Activated CD4-positive, alpha-beta T cell treated with anti-CD3 and anti-CD28 coated beads, Interleukin-2, amount 10 ng/mL, durations not matched to agents 24 days and 14 days (primary cell): Measurements from ENCODE around the gene RANBP6. TPM values are rescaled to one million over a fixed set of nuclear protein-coding genes. Genes with fewer than 3 reads are reported as not detected.
"Not testable (repeated sequence)": the region's sequence is repeated elsewhere in the genome, so short reads cannot be mapped to it uniquely, and the experiment has no call there.

Experiments
- DNase-seq: peaks from one replicate; pipeline ENCODE4 v3.0.0; 2022
- H3K27ac Mint-ChIP-seq: one replicate; pipeline ENCODE4 v1.8.0; 2022; ENCODE audit warnings: mild to moderate bottlenecking, mixed read lengths
- H3K27me3 Mint-ChIP-seq: one replicate; pipeline ENCODE4 v1.8.0; 2022; ENCODE audit warnings: mixed read lengths
- H3K36me3 Mint-ChIP-seq: one replicate; pipeline ENCODE4 v1.8.0; 2022; ENCODE audit warnings: low read depth, mild to moderate bottlenecking, mixed read lengths
- H3K4me1 Mint-ChIP-seq: one replicate; pipeline ENCODE4 v1.8.0; 2021; ENCODE audit warnings: mixed read lengths
- H3K4me3 Mint-ChIP-seq: one replicate; pipeline ENCODE4 v1.8.0; 2022; ENCODE audit warnings: mild to moderate bottlenecking, moderate library complexity, mixed read lengths
- H3K9me3 Mint-ChIP-seq: one replicate; pipeline ENCODE4 v1.8.0; 2021; ENCODE audit warnings: mixed read lengths
- intact Hi-C: fragments of 100-400 bp; cut with micrococcal nuclease; formaldehyde crosslinking; loops from one replicate; pipeline ENCODE4 v1.15.1; 2023
- total RNA-seq: library from RNA; stranded (reverse); gene quantifications from 2 replicates; pipeline ENCODE4 v1.2.3, GENCODE V29; 2022

The RANBP6 gene
- total RNA-seq, 1 donor from 2014 or later = 21.3 TPM

GRCh38 chr9:6034954-6035353 is 19.5 kb upstream of the RANBP6 start:
- Mint-ChIP-seq H3K27me3 (peaks cover 33% of the 10 kb centered on the region), H3K36me3 (no peaks in the 10 kb centered on the region), H3K4me1 (no peaks in the 10 kb centered on the region), H3K4me3 (no peak overlapping the region), H3K27ac (no peak overlapping the region), H3K9me3 (no peaks in the 10 kb centered on the region)
- intact Hi-C loops = no loop called here
- DNase-seq = no peak

- H3K4me3 Mint-ChIP-seq = no peak overlapping the region
- DNase-seq = no peak
- intact Hi-C loops = no loop called here
- H3K27me3 Mint-ChIP-seq = peaks cover 29% of the 10 kb centered on the region
- H3K9me3 Mint-ChIP-seq = no peaks in the 10 kb centered on the region
- no peaks in the 10 kb centered on the region for H3K4me1 Mint-ChIP-seq
- no peaks in the 10 kb centered on the region for H3K36me3 Mint-ChIP-seq
- H3K27ac Mint-ChIP-seq = no peak overlapping the region
These were observed 14.3 kb upstream of the RANBP6 start for GRCh38 chr9:6029604-6030274.

GRCh38 chr9:6024035-6024554 is 8.7 kb upstream of the RANBP6 start:
- peak; percentile 76 for DNase-seq
- H3K36me3 Mint-ChIP-seq = no peaks in the 10 kb centered on the region
- peaks cover 16% of the 10 kb centered on the region for H3K27me3 Mint-ChIP-seq
- intact Hi-C loops = no loop called here
- H3K4me1 Mint-ChIP-seq = peaks cover 6% of the 10 kb centered on the region
- no peak overlapping the region for H3K27ac Mint-ChIP-seq
- H3K9me3 Mint-ChIP-seq = no peaks in the 10 kb centered on the region
- H3K4me3 Mint-ChIP-seq = peak overlapping the region; percentile 51

GRCh38 chr9:6016975-6017374 is 1.6 kb upstream of the RANBP6 start:
- H3K4me3 Mint-ChIP-seq, H3K9me3 Mint-ChIP-seq, H3K27ac Mint-ChIP-seq, H3K27me3 Mint-ChIP-seq, intact Hi-C loops: not testable (repeated sequence)
- peak; percentile 57 for DNase-seq
- Mint-ChIP-seq H3K4me1 (peaks cover 29% of the 10 kb centered on the region), H3K36me3 (peaks cover 25% of the 10 kb centered on the region)

- no peak for DNase-seq
- Mint-ChIP-seq H3K27ac (peak overlapping the region; percentile 97), H3K4me3 (peak overlapping the region; percentile 96)
These were observed 654 bp downstream of the RANBP6 start for GRCh38 chr9:6014670-6015270.

GRCh38 chr9:6008169-6008979 is 7.0 kb downstream of the RANBP6 start:
- no peaks in the 10 kb centered on the region for H3K27me3 Mint-ChIP-seq
- peak overlapping the region; percentile 84 for H3K27ac Mint-ChIP-seq
- H3K9me3 Mint-ChIP-seq = no peaks in the 10 kb centered on the region
- peaks cover 47% of the 10 kb centered on the region for H3K4me1 Mint-ChIP-seq
- intact Hi-C loops = loop anchor here (1.0 to 5.0 kb wide), 10 partner anchors 61 to 1330 kb away; partner anchors contain the start of genes CDC37L1, ERMP1, PLGRKT and UHRF2
- DNase-seq = peak; percentile 97
- peaks cover 39% of the 10 kb centered on the region for H3K36me3 Mint-ChIP-seq
- H3K4me3 Mint-ChIP-seq = peak overlapping the region; percentile 83

More at GRCh38 chr9:6014670-6015270, 654 bp downstream of the RANBP6 start:
- intact Hi-C loops = loop anchor here (1.0 kb wide), 1 partner anchor 7 kb away; no protein-coding TSS in a partner anchor
- Mint-ChIP-seq H3K27me3 (no peaks in the 10 kb centered on the region), H3K36me3 (peaks cover 43% of the 10 kb centered on the region), H3K4me1 (peaks cover 40% of the 10 kb centered on the region), H3K9me3 (no peaks in the 10 kb centered on the region)

GRCh38 chr9:6007770-6008168 is 7.7 kb downstream of the RANBP6 start:
- H3K36me3 Mint-ChIP-seq = peaks cover 33% of the 10 kb centered on the region
- intact Hi-C loops = loop anchor here (1.0 to 5.0 kb wide), 12 partner anchors 8 to 1329 kb away; partner anchors contain the start of genes CDC37L1, ERMP1, PLGRKT and RANBP6
- H3K4me3 Mint-ChIP-seq = peak overlapping the region; percentile 96
- peak; percentile 92 for DNase-seq
- H3K27me3 Mint-ChIP-seq = no peaks in the 10 kb centered on the region
- H3K4me1 Mint-ChIP-seq = peaks cover 41% of the 10 kb centered on the region
- no peaks in the 10 kb centered on the region for H3K9me3 Mint-ChIP-seq
- peak overlapping the region; percentile 89 for H3K27ac Mint-ChIP-seq

GRCh38 chr9:6007058-6007769 is 8.2 kb downstream of the RANBP6 start:
- Mint-ChIP-seq H3K27ac (peak overlapping the region; percentile 89), H3K36me3 (peaks cover 27% of the 10 kb centered on the region), H3K4me3 (peak overlapping the region; percentile 96), H3K4me1 (peaks cover 37% of the 10 kb centered on the region), H3K27me3 (no peaks in the 10 kb centered on the region), H3K9me3 (no peaks in the 10 kb centered on the region)
- intact Hi-C loops = loop anchor here (1.0 to 5.0 kb wide), 7 partner anchors 8 to 675 kb away; partner anchors contain the start of genes PLGRKT and RANBP6
- peak; percentile 99 for DNase-seq

- Mint-ChIP-seq H3K4me1 (peaks cover 33% of the 10 kb centered on the region), H3K27me3 (no peaks in the 10 kb centered on the region), H3K4me3 (peak overlapping the region; percentile 96), H3K36me3 (peaks cover 23% of the 10 kb centered on the region), H3K27ac (peak overlapping the region; percentile 89), H3K9me3 (no peaks in the 10 kb centered on the region)
- intact Hi-C loops = loop anchor here (1.0 to 5.0 kb wide), 7 partner anchors 9 to 676 kb away; partner anchors contain the start of genes PLGRKT and RANBP6
- DNase-seq = no peak
These were observed 8.7 kb downstream of the RANBP6 start for GRCh38 chr9:6006749-6007057.

- Mint-ChIP-seq H3K36me3 (peaks cover 9% of the 10 kb centered on the region), H3K4me3 (no peak overlapping the region), H3K27me3 (no peaks in the 10 kb centered on the region), H3K4me1 (peaks cover 19% of the 10 kb centered on the region), H3K9me3 (no peaks in the 10 kb centered on the region), H3K27ac (no peak overlapping the region)
- DNase-seq = no peak
- intact Hi-C loops = no loop called here
These were observed 14.5 kb downstream of the RANBP6 start for GRCh38 chr9:6000955-6001354.

- H3K4me1 Mint-ChIP-seq = peaks cover 25% of the 10 kb centered on the region
- intact Hi-C loops = no loop called here
These were observed 15.9 kb downstream of the RANBP6 start for GRCh38 chr9:5999443-6000101.

GRCh38 chr9:5994493-5994892 is 20.9 kb downstream of the RANBP6 start:
- intact Hi-C loops = no loop called here
- no peak overlapping the region for H3K4me3 Mint-ChIP-seq
- no peak for DNase-seq
- no peak overlapping the region for H3K27ac Mint-ChIP-seq
- no peaks in the 10 kb centered on the region for H3K27me3 Mint-ChIP-seq
- peaks cover 7% of the 10 kb centered on the region for H3K36me3 Mint-ChIP-seq
- peaks cover 17% of the 10 kb centered on the region for H3K4me1 Mint-ChIP-seq
- no peaks in the 10 kb centered on the region for H3K9me3 Mint-ChIP-seq

More at GRCh38 chr9:5999443-6000101, 15.9 kb downstream of the RANBP6 start:
- Mint-ChIP-seq H3K27ac (no peak overlapping the region), H3K9me3 (no peaks in the 10 kb centered on the region), H3K36me3 (peaks cover 7% of the 10 kb centered on the region), H3K4me3 (no peak overlapping the region), H3K27me3 (no peaks in the 10 kb centered on the region)
- DNase-seq = no peak

- peaks cover 31% of the 10 kb centered on the region for H3K36me3 Mint-ChIP-seq
- DNase-seq = no peak
- H3K27ac Mint-ChIP-seq = no peak overlapping the region
- intact Hi-C loops = no loop called here
- H3K9me3 Mint-ChIP-seq = no peaks in the 10 kb centered on the region
- no peak overlapping the region for H3K4me3 Mint-ChIP-seq
- H3K27me3 Mint-ChIP-seq = no peaks in the 10 kb centered on the region
- H3K4me1 Mint-ChIP-seq = peaks cover 7% of the 10 kb centered on the region
These were observed 27.2 kb downstream of the RANBP6 start for GRCh38 chr9:5988265-5988664.
